Endothelial cell of umbilical vein (primary cell): ENCODE results near the gene GATA2.

Experiments used
- EZH2 ChIP-seq: IDR thresholded peaks from 2 replicates; pipeline ENCODE4 v1.6.1; 2012; ENCODE audit warnings: borderline replicate concordance, low read depth, mild to moderate bottlenecking, moderate library complexity, low read length, inconsistent platforms; ENCODE audit not compliant: severe bottlenecking
- GATA2 ChIP-seq: IDR thresholded peaks from 2 replicates; pipeline ENCODE4 v1.7.0; 2011; ENCODE audit warnings: low read depth, mild to moderate bottlenecking, moderate library complexity, mixed read lengths, low read length; ENCODE audit not compliant: insufficient read length, insufficient read depth
- JUN ChIP-seq: IDR thresholded peaks from 2 replicates; pipeline ENCODE4 v1.6.1; 2011; ENCODE audit warnings: borderline replicate concordance, low read depth; ENCODE audit not compliant: insufficient read length, insufficient read depth
- POLR2A ChIP-seq: IDR thresholded peaks from 2 replicates; pipeline ENCODE4 v1.6.1; 2012; ENCODE audit warnings: low read depth, mild to moderate bottlenecking, control low read depth, low read length
- POLR2AphosphoS5 ChIP-seq: IDR thresholded peaks from 2 replicates; pipeline ENCODE4 v1.6.1; 2012; ENCODE audit warnings: low read depth, mild to moderate bottlenecking, control low read depth, low read length, moderate library complexity; ENCODE audit not compliant: insufficient read depth
- TF ChIP-seq, protein P1 (sequence below), 2 donors: IDR thresholded peaks; 1 replicate in 1 of 2; 2 replicates in 1 of 2; pipeline ENCODE4 v1.5.1; 2011; ENCODE audit warnings: low read length in 2 of 2, mild to moderate bottlenecking in 2 of 2, moderate library complexity in 2 of 2, control low read depth in 1 of 2, inconsistent platforms in 1 of 2, low read depth in 1 of 2; ENCODE audit not compliant: insufficient read depth in 1 of 2; ENCODE audit errors: extremely low read depth in 1 of 2

- TF ChIP-seq EZH2 = no peak
- TF ChIP-seq POLR2AphosphoS5 = no peak
- TF ChIP-seq, protein P1, sequence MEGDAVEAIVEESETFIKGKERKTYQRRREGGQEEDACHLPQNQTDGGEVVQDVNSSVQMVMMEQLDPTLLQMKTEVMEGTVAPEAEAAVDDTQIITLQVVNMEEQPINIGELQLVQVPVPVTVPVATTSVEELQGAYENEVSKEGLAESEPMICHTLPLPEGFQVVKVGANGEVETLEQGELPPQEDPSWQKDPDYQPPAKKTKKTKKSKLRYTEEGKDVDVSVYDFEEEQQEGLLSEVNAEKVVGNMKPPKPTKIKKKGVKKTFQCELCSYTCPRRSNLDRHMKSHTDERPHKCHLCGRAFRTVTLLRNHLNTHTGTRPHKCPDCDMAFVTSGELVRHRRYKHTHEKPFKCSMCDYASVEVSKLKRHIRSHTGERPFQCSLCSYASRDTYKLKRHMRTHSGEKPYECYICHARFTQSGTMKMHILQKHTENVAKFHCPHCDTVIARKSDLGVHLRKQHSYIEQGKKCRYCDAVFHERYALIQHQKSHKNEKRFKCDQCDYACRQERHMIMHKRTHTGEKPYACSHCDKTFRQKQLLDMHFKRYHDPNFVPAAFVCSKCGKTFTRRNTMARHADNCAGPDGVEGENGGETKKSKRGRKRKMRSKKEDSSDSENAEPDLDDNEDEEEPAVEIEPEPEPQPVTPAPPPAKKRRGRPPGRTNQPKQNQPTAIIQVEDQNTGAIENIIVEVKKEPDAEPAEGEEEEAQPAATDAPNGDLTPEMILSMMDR (IDR thresholded peaks at IDR 0.05; ENCODE audit: extremely low read depth in 1 of 2, insufficient read depth in 1 of 2, low read depth in 1 of 2, low read length in 2 of 2) = no peak
- no peak for TF ChIP-seq POLR2A
- no peak for TF ChIP-seq JUN
- no peak for TF ChIP-seq GATA2
Observed at GRCh38 chr3:128458746-128459460, 34.1 kb downstream of the GATA2 start.
